Measurements from ENCODE around the gene SCFD2. TPM values are rescaled to one million over a fixed set of nuclear protein-coding genes. Genes with fewer than 3 reads are reported as not detected.

The SCFD2 gene
- total RNA-seq, 1 donor from 2014 or later: 13.2 TPM

- Histone ChIP-seq H3K4me1 (peaks cover 6% of the 10 kb centered on the region), H3K4me3 (no peak overlapping the region), H3K27ac (no peak overlapping the region), H3K9me3 (no peaks in the 10 kb centered on the region), H3K36me3 (no peaks in the 10 kb centered on the region), H3K27me3 (ENCODE audit: low read depth) (no peaks in the 10 kb centered on the region)
- ATAC-seq: no peak
- no peak for TF ChIP-seq CTCF (IDR thresholded peaks at IDR 0.05)
- intact Hi-C loops (cut with DNase I): no loop called here
- DNase-seq: no peak
Measured at GRCh38 chr4:53326535-53326934, 39.3 kb downstream of the SCFD2 start.

- no peak for ATAC-seq
- no peaks in the 10 kb centered on the region for H3K36me3 ChIP-seq
- no peak for TF ChIP-seq CTCF (IDR thresholded peaks at IDR 0.05)
- DNase-seq: no peak
- H3K4me3 ChIP-seq: no peak overlapping the region
- H3K4me1 ChIP-seq: peaks cover 11% of the 10 kb centered on the region
- no peak overlapping the region for H3K27ac ChIP-seq
- no peaks in the 10 kb centered on the region for H3K9me3 ChIP-seq
- intact Hi-C loops (cut with DNase I): no loop called here
- no peaks in the 10 kb centered on the region for H3K27me3 ChIP-seq (ENCODE audit: low read depth)
Measured at GRCh38 chr4:53322696-53323095, 43.2 kb downstream of the SCFD2 start.

- no peak for ATAC-seq
- Histone ChIP-seq H3K36me3 (no peaks in the 10 kb centered on the region), H3K27me3 (ENCODE audit: low read depth) (no peaks in the 10 kb centered on the region), H3K4me3 (no peak overlapping the region), H3K9me3 (no peaks in the 10 kb centered on the region), H3K27ac (no peak overlapping the region), H3K4me1 (peaks cover 11% of the 10 kb centered on the region)
- TF ChIP-seq CTCF (IDR thresholded peaks at IDR 0.05): no peak
- DNase-seq: no peak
- intact Hi-C loops (cut with DNase I): no loop called here
Measured at GRCh38 chr4:53321984-53322289, 43.9 kb downstream of the SCFD2 start.

- Histone ChIP-seq H3K27ac (no peak overlapping the region), H3K9me3 (no peaks in the 10 kb centered on the region), H3K4me3 (no peak overlapping the region), H3K36me3 (no peaks in the 10 kb centered on the region), H3K27me3 (ENCODE audit: low read depth) (no peaks in the 10 kb centered on the region), H3K4me1 (peaks cover 11% of the 10 kb centered on the region)
- no peak for TF ChIP-seq CTCF (IDR thresholded peaks at IDR 0.05)
- intact Hi-C loops (cut with DNase I): no loop called here
- no peak for DNase-seq
- no peak for ATAC-seq
Measured at GRCh38 chr4:53321151-53321983, 44.5 kb downstream of the SCFD2 start.

- Histone ChIP-seq H3K36me3 (peaks cover 3% of the 10 kb centered on the region), H3K4me3 (no peak overlapping the region), H3K9me3 (no peaks in the 10 kb centered on the region), H3K4me1 (no peaks in the 10 kb centered on the region), H3K27me3 (ENCODE audit: low read depth) (no peaks in the 10 kb centered on the region), H3K27ac (no peak overlapping the region)
- no peak for TF ChIP-seq CTCF (IDR thresholded peaks at IDR 0.05)
- no peak for ATAC-seq
- intact Hi-C loops (cut with DNase I): no loop called here
- DNase-seq: no peak
Measured at GRCh38 chr4:53315300-53315699, 50.6 kb downstream of the SCFD2 start.

Data from lower lobe of right lung (tissue), 2 donors.